ENCODE results near the gene TTLL8. TPM values are rescaled to one million over a fixed set of nuclear protein-coding genes. Genes with fewer than 3 reads are reported as not detected.

The TTLL8 gene
- total RNA-seq, 3 donors from 2014 or later = not detected

DNA sequence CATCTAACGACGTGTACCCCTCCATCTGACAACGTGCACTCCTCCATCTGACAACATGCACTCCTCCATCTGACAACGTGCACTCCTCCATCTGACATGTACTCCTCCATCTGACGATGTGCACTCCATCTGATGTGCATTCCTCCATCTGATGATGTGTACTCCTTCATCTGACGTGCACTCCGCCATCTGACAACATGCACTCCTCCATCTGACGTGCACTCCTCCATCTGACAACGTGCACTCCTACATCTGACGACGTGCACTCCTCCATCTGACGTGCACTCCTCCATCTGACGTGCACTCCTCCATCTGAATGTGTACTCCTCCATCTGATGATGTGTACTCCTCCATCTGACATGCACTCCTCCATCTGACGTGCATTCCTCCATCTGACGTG, 37.5 kb downstream of the TTLL8 start:
- intact Hi-C loops (cut with DNase I; ENCODE audit: low total_unique reads) = no loop called here
- TF ChIP-seq POLR2AphosphoS5 (IDR thresholded peaks at IDR 0.05) (no peak), POLR2A (IDR thresholded peaks at IDR 0.05) (no peak), CTCF (IDR thresholded peaks at IDR 0.05) (no peak)
- H3K36me3 ChIP-seq = no peaks in the 10 kb centered on the region
- no peak for DNase-seq (ENCODE audit: low spot score in 2 of 2)
- no peak overlapping the region for H3K4me3 ChIP-seq
- H3K27me3 ChIP-seq = peaks cover 0 to 27% of the 10 kb centered on the region in 2 donors
- H3K9me3 ChIP-seq = no peaks in the 10 kb centered on the region
- no peaks in the 10 kb centered on the region for H3K4me1 ChIP-seq
- H3K27ac ChIP-seq = no peak overlapping the region

DNA sequence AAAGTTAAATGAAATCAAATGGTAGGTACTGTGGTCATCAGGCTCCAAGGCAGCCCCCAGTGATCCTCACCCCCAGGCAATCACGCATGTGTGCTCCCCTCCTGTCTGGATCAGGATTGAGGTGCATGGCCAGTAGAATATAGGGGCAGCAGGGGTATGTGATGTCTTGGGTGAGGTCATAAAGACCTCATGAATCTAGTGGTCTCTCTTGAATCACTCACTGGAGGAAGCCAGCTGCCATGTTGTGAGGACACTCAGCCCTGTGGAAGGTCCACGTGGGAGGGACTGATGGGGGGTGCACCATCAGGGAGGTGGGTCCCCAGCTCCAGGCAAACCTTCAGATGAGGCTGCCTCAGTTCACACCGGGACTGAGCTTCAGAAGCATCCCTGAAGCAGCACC, 38.8 kb downstream of the TTLL8 start:
- Histone ChIP-seq H3K27me3 (peaks cover 6 to 40% of the 10 kb centered on the region in 2 donors), H3K27ac (no peak overlapping the region), H3K36me3 (no peaks in the 10 kb centered on the region), H3K4me1 (no peaks in the 10 kb centered on the region), H3K9me3 (no peaks in the 10 kb centered on the region), H3K4me3 (no peak overlapping the region)
- intact Hi-C loops (cut with DNase I; ENCODE audit: low total_unique reads) = no loop called here
- TF ChIP-seq CTCF (IDR thresholded peaks at IDR 0.05) (no peak), POLR2AphosphoS5 (IDR thresholded peaks at IDR 0.05) (no peak), POLR2A (IDR thresholded peaks at IDR 0.05) (no peak)
- no peak for DNase-seq (ENCODE audit: low spot score in 2 of 2)

DNA sequence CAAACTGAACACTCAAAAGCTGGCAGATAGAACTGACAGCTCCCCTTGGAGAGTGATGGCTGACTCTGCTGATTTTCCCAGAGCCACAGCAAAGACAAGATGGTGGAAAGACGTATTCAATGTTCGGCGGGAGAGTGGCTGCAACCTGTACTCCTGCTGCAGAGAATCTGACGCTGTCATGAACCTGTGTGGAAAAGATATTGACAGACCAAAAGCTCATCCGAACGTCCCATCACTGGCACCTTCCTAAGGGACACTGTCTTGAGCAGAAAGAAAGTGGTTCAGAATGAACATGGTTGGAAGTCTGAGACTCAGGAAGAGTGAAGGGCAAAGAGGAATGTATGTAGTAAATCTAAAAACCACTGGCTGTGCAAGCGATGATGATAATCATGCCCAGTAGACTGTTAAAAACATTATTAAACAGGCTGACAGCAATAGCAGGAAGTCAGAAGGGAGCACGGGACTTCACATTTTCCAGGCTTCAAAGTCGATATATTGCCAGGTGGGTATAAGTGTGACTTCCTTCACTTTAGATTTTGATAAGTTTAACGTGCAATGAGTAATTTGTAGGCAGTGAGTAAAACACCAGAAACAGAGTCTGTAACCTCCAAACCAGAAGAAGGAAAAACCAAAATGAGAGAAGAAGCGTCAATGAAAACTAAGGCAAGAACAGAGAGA, 39.4 kb downstream of the TTLL8 start:
- TF ChIP-seq CTCF (IDR thresholded peaks at IDR 0.05) (no peak), POLR2A (IDR thresholded peaks at IDR 0.05) (no peak), POLR2AphosphoS5 (IDR thresholded peaks at IDR 0.05) (no peak)
- Histone ChIP-seq H3K27me3 (peaks cover 8 to 45% of the 10 kb centered on the region in 2 donors), H3K36me3 (no peaks in the 10 kb centered on the region), H3K4me1 (no peaks in the 10 kb centered on the region), H3K27ac (no peak overlapping the region), H3K9me3 (no peaks in the 10 kb centered on the region), H3K4me3 (no peak overlapping the region)
- DNase-seq (ENCODE audit: low spot score in 2 of 2) = no peak
- intact Hi-C loops (cut with DNase I; ENCODE audit: low total_unique reads) = no loop called here

DNA sequence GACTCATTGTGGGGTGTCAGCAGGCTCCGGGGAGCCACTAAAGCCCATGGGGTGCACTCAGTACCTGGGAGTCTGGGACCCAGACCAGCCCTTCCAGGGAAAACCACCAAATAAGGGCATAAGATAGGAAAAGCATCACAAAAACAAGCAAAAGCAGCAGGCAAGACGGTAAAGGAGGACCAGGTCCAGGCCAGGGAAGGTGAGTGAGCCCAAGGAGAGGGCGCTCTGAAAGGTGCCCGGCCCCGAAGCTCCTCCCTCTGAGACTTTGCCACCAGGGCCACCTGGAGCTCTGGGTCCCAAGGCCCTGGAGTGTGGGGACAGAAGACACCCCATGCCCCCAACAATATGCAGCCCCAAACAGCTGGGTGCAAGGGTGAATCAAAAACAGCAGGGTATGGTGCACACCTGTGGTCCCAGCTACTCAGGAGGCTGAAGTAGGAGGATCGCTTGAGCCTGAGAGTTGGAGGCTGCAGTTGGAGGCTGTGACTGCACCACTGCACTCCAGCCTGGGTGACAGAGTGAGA, 40.3 kb downstream of the TTLL8 start:
- no peak overlapping the region for H3K27ac ChIP-seq
- H3K4me1 ChIP-seq = no peaks in the 10 kb centered on the region
- TF ChIP-seq POLR2A (IDR thresholded peaks at IDR 0.05) (no peak), CTCF (IDR thresholded peaks at IDR 0.05) (no peak), POLR2AphosphoS5 (IDR thresholded peaks at IDR 0.05) (no peak)
- H3K9me3 ChIP-seq = no peaks in the 10 kb centered on the region
- intact Hi-C loops (cut with DNase I; ENCODE audit: low total_unique reads) = no loop called here
- no peak overlapping the region for H3K4me3 ChIP-seq
- no peaks in the 10 kb centered on the region for H3K36me3 ChIP-seq
- peaks cover 8 to 53% of the 10 kb centered on the region in 2 donors for H3K27me3 ChIP-seq
- DNase-seq (ENCODE audit: low spot score in 2 of 2) = no peak

GRCh38 chr22:50016988-50017700, 41.0 kb downstream of the TTLL8 start:
- no peak for DNase-seq (ENCODE audit: low spot score in 2 of 2)
- peaks cover 8 to 59% of the 10 kb centered on the region in 2 donors for H3K27me3 ChIP-seq
- no peaks in the 10 kb centered on the region for H3K4me1 ChIP-seq
- no peak overlapping the region for H3K27ac ChIP-seq
- intact Hi-C loops (cut with DNase I; ENCODE audit: low total_unique reads) = no loop called here
- TF ChIP-seq POLR2AphosphoS5 (IDR thresholded peaks at IDR 0.05) (no peak), CTCF (IDR thresholded peaks at IDR 0.05) (no peak), POLR2A (IDR thresholded peaks at IDR 0.05) (no peak)
- no peak overlapping the region for H3K4me3 ChIP-seq
- no peaks in the 10 kb centered on the region for H3K36me3 ChIP-seq
- H3K9me3 ChIP-seq = no peaks in the 10 kb centered on the region
